Sigmoid colon (tissue), 7 donors: ENCODE data around the gene KCNK15. TPM values are rescaled to one million over a fixed set of nuclear protein-coding genes. Genes with fewer than 3 reads are reported as not detected.

Source experiments
- DNase-seq: peaks from one replicate; pipeline ENCODE4 v3.0.0-alpha.2; 2019
- H3K27ac ChIP-seq, 4 donors: fragments of 200-600 bp; sonication (generic); one replicate each; pipeline ENCODE4 v1.5.1; 2016 to 2019; ENCODE audit warnings: mild to moderate bottlenecking in 1 of 4
- H3K27me3 ChIP-seq, 3 donors: fragments of 200-600 bp; sonication (generic); one replicate each; pipeline ENCODE4 v1.5.1; 2019; ENCODE audit warnings: mild to moderate bottlenecking in 1 of 3
- H3K36me3 ChIP-seq, 4 donors: fragments of 200-600 bp; sonication (generic); one replicate each; pipeline ENCODE4 v1.5.1; 2016 to 2019
- H3K4me1 ChIP-seq, 4 donors: fragments of 200-600 bp; sonication (generic); one replicate each; pipeline ENCODE4 v1.5.1; 2017 to 2019
- H3K4me3 ChIP-seq, 4 donors: fragments of 200-600 bp; sonication (generic); one replicate each; pipeline ENCODE4 v1.5.1; 2017 to 2019; ENCODE audit warnings: mild to moderate bottlenecking in 2 of 4, moderate library complexity in 1 of 4
- H3K9me3 ChIP-seq, 4 donors: fragments of 200-600 bp in 3 of 4; sonication (generic) in 3 of 4; one replicate each; pipeline versions ENCODE4 v1.5.1 to v1.6.1; 2013 to 2019
- EP300 ChIP-seq, 4 donors: sonication (generic); formaldehyde crosslinking; IDR thresholded peaks; one replicate each; pipeline ENCODE4 v1.6.1; 2017; ENCODE audit warnings: antibody characterized with exemption in 4 of 4
- POLR2A ChIP-seq, 2 donors: fragments of 450-650 bp; IDR thresholded peaks; one replicate each; pipeline ENCODE4 v1.6.1; 2016; ENCODE audit warnings: antibody characterized with exemption in 2 of 2, mild to moderate bottlenecking in 2 of 2, moderate library complexity in 2 of 2
- POLR2AphosphoS5 ChIP-seq, 4 donors: sonication (generic); formaldehyde crosslinking; IDR thresholded peaks; one replicate each; pipeline ENCODE4 v1.6.1; 2017; ENCODE audit warnings: antibody characterized with exemption in 4 of 4
- WGBS, 2 donors: extraction: QIAGEN DNeasy Blood & Tissue Kit; methylation state at CpG; one replicate each; pipeline ENCODE4 v1.1.7; 2013; 5-methylcytosine and 5-hydroxymethylcytosine counted together
- intact Hi-C: fragments of 100-400 bp; cut with DNase I; formaldehyde crosslinking; loops from one replicate; pipeline ENCODE4 v1.15.1; 2023
- polyA plus RNA-seq, 3 donors: library from polyadenylated mRNA; stranded (reverse); fragments of 200-250 nt; gene quantifications; one replicate each; pipeline ENCODE4 v1.2.3, GENCODE V29; 2013
- total RNA-seq, 4 donors: library from RNA; depleted of rRNA; stranded (reverse); fragments of >200 nt; gene quantifications; one replicate each; pipeline ENCODE4 v1.1.0, GENCODE V29; 2016
- TF ChIP-seq, protein P1 (sequence below), 4 experiments: fragments of 450-650 bp in 3 of 4; fragments of 200-600 bp in 1 of 4; IDR thresholded peaks; one replicate each; pipeline ENCODE4 v1.5.1; 2016 to 2019; ENCODE audit warnings: antibody characterized with exemption in 4 of 4, mild to moderate bottlenecking in 3 of 4, moderate library complexity in 2 of 4
- donor health status: healthy with polysubstance abuse.
- donor health status: Bipolar disorder and iron deficiency.
- donor health status: healthy.

Gene KCNK15
- total and polyA plus RNA-seq, 7 donors: 0.28 to 2.1 (median 0.66) TPM; not detected in 1

DNA sequence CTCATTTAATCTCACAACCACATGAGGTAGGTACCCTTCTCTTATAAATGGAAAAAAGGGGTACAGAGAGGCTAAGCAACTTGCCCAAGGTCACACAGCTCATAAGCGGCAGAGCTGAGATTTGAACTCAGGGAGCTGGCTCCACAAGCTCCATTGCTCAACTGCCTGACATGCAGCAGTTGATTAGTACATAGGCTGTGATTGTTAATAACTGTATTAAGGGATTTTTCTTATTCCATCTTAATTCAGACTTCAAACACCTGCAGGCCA, 23.9 kb upstream of the KCNK15 start:
- H3K27ac ChIP-seq: peak overlapping the region in 3 of 4 donors; percentile 65 to 83 (median 65)
- 93 to 97% methylated on average over 1 of the region's 1 CpG for WGBS, 2 donors
- DNase-seq: no peak
- intact Hi-C loops: loop anchor here (10.0 kb wide), 1 partner anchor 407 kb away; the partner anchor contains the start of gene FITM2
- H3K9me3 ChIP-seq: peaks cover 0 to 2% (median 0%) of the 10 kb centered on the region in 4 donors
- peaks cover 0 to 16% (median 14%) of the 10 kb centered on the region in 4 donors for H3K4me1 ChIP-seq
- no peak overlapping the region for H3K4me3 ChIP-seq
- no peaks in the 10 kb centered on the region for H3K27me3 ChIP-seq
- H3K36me3 ChIP-seq: no peaks in the 10 kb centered on the region
- TF ChIP-seq POLR2A (IDR thresholded peaks at IDR 0.05) (no peak), EP300 (IDR thresholded peaks at IDR 0.05) (no peak)

DNA sequence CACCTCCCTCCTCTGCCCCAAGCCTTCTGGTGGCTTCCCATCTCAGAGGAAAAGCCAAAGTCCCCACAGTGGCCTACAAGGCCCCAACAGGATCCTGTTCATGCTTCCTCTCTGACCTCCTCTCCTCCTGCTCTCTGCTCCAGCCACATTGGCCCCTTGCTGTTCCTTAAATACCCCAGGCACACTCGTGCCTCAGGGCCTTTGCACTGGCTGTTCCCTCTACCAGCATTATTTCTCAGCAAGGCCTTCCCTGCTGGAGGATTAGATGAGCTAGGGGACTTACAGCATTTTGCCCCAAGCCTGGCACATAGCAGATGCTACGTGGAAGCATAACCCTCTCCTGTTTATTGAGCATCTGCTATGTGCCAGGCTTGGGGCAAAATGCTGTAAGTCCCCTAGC, 22.7 kb upstream of the KCNK15 start:
- no peak for DNase-seq
- H3K4me1 ChIP-seq: peaks cover 0 to 16% (median 14%) of the 10 kb centered on the region in 4 donors
- peak overlapping the region in 1 of 4 donors; percentile 14 for H3K27ac ChIP-seq
- no peak overlapping the region for H3K4me3 ChIP-seq
- TF ChIP-seq POLR2AphosphoS5 (IDR thresholded peaks at IDR 0.05) (no peak), EP300 (IDR thresholded peaks at IDR 0.05) (no peak)
- no peaks in the 10 kb centered on the region for H3K27me3 ChIP-seq
- intact Hi-C loops: loop anchor here (10.0 kb wide), 1 partner anchor 408 kb away; the partner anchor contains the start of gene FITM2
- H3K9me3 ChIP-seq: peaks cover 0 to 2% (median 0%) of the 10 kb centered on the region in 4 donors
- H3K36me3 ChIP-seq: no peaks in the 10 kb centered on the region
- 79 to 87% methylated on average over 2 of the region's 2 CpGs for WGBS, 2 donors

DNA sequence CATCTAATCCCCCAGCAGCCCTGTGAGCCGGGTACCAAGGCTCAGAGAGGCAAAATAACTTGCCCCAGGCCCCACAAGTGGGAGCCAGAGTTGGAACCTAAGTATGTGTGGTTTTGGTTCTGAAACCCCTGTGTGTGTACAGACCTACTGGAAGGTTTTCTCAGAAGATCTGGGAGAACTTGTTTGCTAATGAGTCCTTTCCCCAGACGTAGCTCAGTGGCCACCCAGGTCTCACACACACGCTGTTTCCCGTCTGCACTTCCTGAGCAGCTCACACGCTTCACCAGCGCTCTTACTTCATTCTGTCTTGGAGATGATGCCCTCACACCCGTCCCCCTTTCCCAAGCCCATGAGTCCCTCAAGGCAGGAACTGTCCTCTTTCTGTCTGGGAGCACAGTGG, 22.3 kb upstream of the KCNK15 start:
- DNase-seq: no peak
- intact Hi-C loops: loop anchor here (10.0 kb wide), 1 partner anchor 409 kb away; the partner anchor contains the start of gene FITM2
- H3K27ac ChIP-seq: peak overlapping the region in 1 of 4 donors; percentile 14
- H3K27me3 ChIP-seq: no peaks in the 10 kb centered on the region
- peaks cover 0 to 2% (median 0%) of the 10 kb centered on the region in 4 donors for H3K9me3 ChIP-seq
- TF ChIP-seq POLR2A (IDR thresholded peaks at IDR 0.05): no peak
- TF ChIP-seq, protein P1, sequence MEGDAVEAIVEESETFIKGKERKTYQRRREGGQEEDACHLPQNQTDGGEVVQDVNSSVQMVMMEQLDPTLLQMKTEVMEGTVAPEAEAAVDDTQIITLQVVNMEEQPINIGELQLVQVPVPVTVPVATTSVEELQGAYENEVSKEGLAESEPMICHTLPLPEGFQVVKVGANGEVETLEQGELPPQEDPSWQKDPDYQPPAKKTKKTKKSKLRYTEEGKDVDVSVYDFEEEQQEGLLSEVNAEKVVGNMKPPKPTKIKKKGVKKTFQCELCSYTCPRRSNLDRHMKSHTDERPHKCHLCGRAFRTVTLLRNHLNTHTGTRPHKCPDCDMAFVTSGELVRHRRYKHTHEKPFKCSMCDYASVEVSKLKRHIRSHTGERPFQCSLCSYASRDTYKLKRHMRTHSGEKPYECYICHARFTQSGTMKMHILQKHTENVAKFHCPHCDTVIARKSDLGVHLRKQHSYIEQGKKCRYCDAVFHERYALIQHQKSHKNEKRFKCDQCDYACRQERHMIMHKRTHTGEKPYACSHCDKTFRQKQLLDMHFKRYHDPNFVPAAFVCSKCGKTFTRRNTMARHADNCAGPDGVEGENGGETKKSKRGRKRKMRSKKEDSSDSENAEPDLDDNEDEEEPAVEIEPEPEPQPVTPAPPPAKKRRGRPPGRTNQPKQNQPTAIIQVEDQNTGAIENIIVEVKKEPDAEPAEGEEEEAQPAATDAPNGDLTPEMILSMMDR (IDR thresholded peaks at IDR 0.05): no peak
- peaks cover 0 to 16% (median 14%) of the 10 kb centered on the region in 4 donors for H3K4me1 ChIP-seq
- H3K4me3 ChIP-seq: no peak overlapping the region
- H3K36me3 ChIP-seq: no peaks in the 10 kb centered on the region
- WGBS, 2 donors: 67 to 78% methylated on average over 7 of the region's 7 CpGs

DNA sequence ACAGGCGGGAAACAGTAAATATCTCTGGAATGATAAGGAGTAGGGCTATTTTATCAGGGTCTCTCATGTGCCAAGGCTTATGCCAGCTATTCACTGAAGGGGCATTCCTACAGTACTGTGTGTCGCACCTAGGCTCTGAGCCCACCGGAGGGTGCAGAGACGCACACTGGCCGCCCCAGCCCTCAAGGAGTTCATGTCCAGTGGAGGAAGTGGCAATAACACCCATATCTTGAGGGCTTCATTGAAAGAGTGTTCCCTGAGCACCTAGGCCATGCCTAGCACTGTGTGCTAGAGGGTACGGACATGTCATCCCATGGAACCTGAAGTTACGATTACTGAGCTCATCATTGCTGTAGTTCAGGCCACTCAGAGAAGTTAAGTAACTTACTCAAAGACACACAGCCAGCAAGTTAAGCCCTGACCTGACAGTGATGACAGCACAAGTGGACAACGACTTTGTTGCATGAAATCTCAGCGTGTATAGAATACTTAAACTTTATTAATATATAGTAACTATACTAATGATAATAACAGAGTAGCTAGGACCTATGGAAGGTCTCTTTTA, 21.8 kb upstream of the KCNK15 start:
- H3K4me1 ChIP-seq: peaks cover 0 to 20% (median 16%) of the 10 kb centered on the region in 4 donors
- H3K4me3 ChIP-seq: no peak overlapping the region
- no peak for TF ChIP-seq POLR2A (IDR thresholded peaks at IDR 0.05)
- no peak for TF ChIP-seq POLR2AphosphoS5 (IDR thresholded peaks at IDR 0.05)
- no peaks in the 10 kb centered on the region for H3K27me3 ChIP-seq
- WGBS, 2 donors: 92 to 93% methylated on average over 9 of the region's 9 CpGs
- DNase-seq: no peak
- peaks cover 0 to 2% (median 0%) of the 10 kb centered on the region in 4 donors for H3K9me3 ChIP-seq
- intact Hi-C loops: loop anchor here (10.0 kb wide), 1 partner anchor 409 kb away; the partner anchor contains the start of gene FITM2
- H3K36me3 ChIP-seq: no peaks in the 10 kb centered on the region
- H3K27ac ChIP-seq: no peak overlapping the region

- Histone ChIP-seq H3K4me3 (no peak overlapping the region), H3K4me1 (peaks cover 0 to 26% (median 22%) of the 10 kb centered on the region in 4 donors), H3K36me3 (no peaks in the 10 kb centered on the region), H3K27ac (no peak overlapping the region), H3K9me3 (peaks cover 0 to 2% (median 0%) of the 10 kb centered on the region in 4 donors), H3K27me3 (no peaks in the 10 kb centered on the region)
- intact Hi-C loops: loop anchor here (10.0 kb wide), 1 partner anchor 410 kb away; the partner anchor contains the start of gene FITM2
- DNase-seq: no peak
- TF ChIP-seq POLR2A (IDR thresholded peaks at IDR 0.05) (no peak), EP300 (IDR thresholded peaks at IDR 0.05) (no peak), POLR2AphosphoS5 (IDR thresholded peaks at IDR 0.05) (no peak)
- TF ChIP-seq, protein P1 (IDR thresholded peaks at IDR 0.05): no peak
- 58 to 66% methylated on average over 26 of the region's 26 CpGs for WGBS, 2 donors
Measured at GRCh38 chr20:44724423-44725091, 21.1 kb upstream of the KCNK15 start.

GRCh38 chr20:44725837-44726236, 19.8 kb upstream of the KCNK15 start:
- no peak overlapping the region for H3K27ac ChIP-seq
- no peak overlapping the region for H3K4me3 ChIP-seq
- H3K36me3 ChIP-seq: no peaks in the 10 kb centered on the region
- intact Hi-C loops: loop anchor here (10.0 kb wide), 1 partner anchor 411 kb away; the partner anchor contains the start of gene FITM2
- no peak for DNase-seq
- H3K9me3 ChIP-seq: peaks cover 0 to 2% (median 0%) of the 10 kb centered on the region in 4 donors
- H3K4me1 ChIP-seq: peaks cover 0 to 32% (median 22%) of the 10 kb centered on the region in 4 donors
- no peak for TF ChIP-seq POLR2A (IDR thresholded peaks at IDR 0.05)
- TF ChIP-seq, protein P1 (IDR thresholded peaks at IDR 0.05): no peak
- no peak for TF ChIP-seq POLR2AphosphoS5 (IDR thresholded peaks at IDR 0.05)
- TF ChIP-seq EP300 (IDR thresholded peaks at IDR 0.05): no peak
- no peaks in the 10 kb centered on the region for H3K27me3 ChIP-seq
- WGBS, 2 donors: 58 to 82% methylated on average over 5 of the region's 5 CpGs
